SW 1271 (cell line): ENCODE results near the gene FUOM.

Experiments
- DNase-seq, 2 experiments: peaks; one replicate each; lab custom pipeline; 2025; lab: John Stamatoyannopoulos, UW

The FUOM gene

GRCh38 chr10:133350283-133350949, 7.4 kb downstream of the FUOM start:
- no peak for DNase-seq

- DNase-seq = no peak
Measured at GRCh38 chr10:133349577-133350011, 8.2 kb downstream of the FUOM start.

GRCh38 chr10:133349160-133349568, 8.7 kb downstream of the FUOM start:
- DNase-seq = no peak

GRCh38 chr10:133347710-133348517, 9.9 kb downstream of the FUOM start:
- no peak for DNase-seq

GRCh38 chr10:133346413-133346812, 11.4 kb downstream of the FUOM start:
- no peak for DNase-seq

GRCh38 chr10:133344236-133344635, 13.6 kb downstream of the FUOM start:
- no peak for DNase-seq

GRCh38 chr10:133343558-133343957, 14.3 kb downstream of the FUOM start:
- no peak for DNase-seq

- DNase-seq = no peak
Measured at GRCh38 chr10:133342942-133343341, 14.9 kb downstream of the FUOM start.

- no peak for DNase-seq
Measured at GRCh38 chr10:133341983-133342382, 15.8 kb downstream of the FUOM start.

GRCh38 chr10:133339708-133340380, 18.0 kb downstream of the FUOM start:
- DNase-seq = no peak

GRCh38 chr10:133338080-133339071, 19.4 kb downstream of the FUOM start:
- DNase-seq = no peak

- no peak for DNase-seq
Measured at GRCh38 chr10:133337370-133337725, 20.5 kb downstream of the FUOM start.

GRCh38 chr10:133336577-133337369, 21.0 kb downstream of the FUOM start, which contains the start of gene CALY:
TSS of gene CALY (minus strand) at chr10:133336896. CDS start at chr10:133328989, 7,907 bp downstream.
- DNase-seq = no peak

- no peak for DNase-seq
Measured at GRCh38 chr10:133336118-133336576, 21.7 kb downstream of the FUOM start.

- DNase-seq = peak in 1 of 2 experiments; percentile 15
Measured at GRCh38 chr10:133335246-133336117, 22.3 kb downstream of the FUOM start.

- DNase-seq = peak in 1 of 2 experiments; percentile 12
Measured at GRCh38 chr10:133334503-133335245, 23.1 kb downstream of the FUOM start.

GRCh38 chr10:133332936-133333699, 24.7 kb downstream of the FUOM start:
- DNase-seq = no peak
